OCI-LY1 (cell line): Measurements from ENCODE around the gene LRRC37B.
"Not testable (repeated sequence)": the region's sequence is repeated elsewhere in the genome, so short reads cannot be mapped to it uniquely, and the experiment has no call there.

Experiments used
- EZH2 ChIP-seq: fragments of 200-600 bp; sonication (generic), shearing (Covaris generic); IDR thresholded peaks from 2 replicates; pipeline ENCODE4 v1.8.0; 2017; ENCODE audit warnings: borderline replicate concordance, mixed run types, mild to moderate bottlenecking, antibody characterized with exemption, low read length, moderate library complexity, mixed read lengths
- TF ChIP-seq, protein P1 (sequence below): fragments of 200-600 bp; sonication (generic), shearing (Covaris generic); IDR thresholded peaks from 2 replicates; pipeline ENCODE4 v1.5.1; 2017; ENCODE audit warnings: mild to moderate bottlenecking, antibody characterized with exemption, low read length, moderate library complexity, mixed read lengths

DNA sequence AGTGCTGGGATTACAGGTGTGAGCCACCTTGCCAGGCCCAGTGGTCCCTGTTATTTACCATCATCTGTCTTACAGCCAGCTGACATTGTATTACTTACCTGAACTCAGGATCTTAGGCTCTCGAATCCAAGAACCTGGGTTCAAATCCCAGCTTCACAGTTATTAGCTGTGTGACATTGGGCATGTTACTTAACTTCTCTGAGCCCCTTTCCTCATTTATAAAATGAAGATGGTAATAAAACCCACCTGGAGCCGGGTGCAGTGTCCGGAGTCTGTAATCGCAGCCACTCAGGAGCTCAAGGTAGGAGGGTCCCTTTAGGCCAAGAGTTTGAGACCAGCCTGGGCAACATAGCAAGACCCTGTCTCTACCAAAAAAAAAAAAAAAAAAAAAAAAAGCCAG is 79.7 kb downstream of the LRRC37B start:
- TF ChIP-seq, protein P1, sequence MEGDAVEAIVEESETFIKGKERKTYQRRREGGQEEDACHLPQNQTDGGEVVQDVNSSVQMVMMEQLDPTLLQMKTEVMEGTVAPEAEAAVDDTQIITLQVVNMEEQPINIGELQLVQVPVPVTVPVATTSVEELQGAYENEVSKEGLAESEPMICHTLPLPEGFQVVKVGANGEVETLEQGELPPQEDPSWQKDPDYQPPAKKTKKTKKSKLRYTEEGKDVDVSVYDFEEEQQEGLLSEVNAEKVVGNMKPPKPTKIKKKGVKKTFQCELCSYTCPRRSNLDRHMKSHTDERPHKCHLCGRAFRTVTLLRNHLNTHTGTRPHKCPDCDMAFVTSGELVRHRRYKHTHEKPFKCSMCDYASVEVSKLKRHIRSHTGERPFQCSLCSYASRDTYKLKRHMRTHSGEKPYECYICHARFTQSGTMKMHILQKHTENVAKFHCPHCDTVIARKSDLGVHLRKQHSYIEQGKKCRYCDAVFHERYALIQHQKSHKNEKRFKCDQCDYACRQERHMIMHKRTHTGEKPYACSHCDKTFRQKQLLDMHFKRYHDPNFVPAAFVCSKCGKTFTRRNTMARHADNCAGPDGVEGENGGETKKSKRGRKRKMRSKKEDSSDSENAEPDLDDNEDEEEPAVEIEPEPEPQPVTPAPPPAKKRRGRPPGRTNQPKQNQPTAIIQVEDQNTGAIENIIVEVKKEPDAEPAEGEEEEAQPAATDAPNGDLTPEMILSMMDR, result not testable (repeated sequence)
- not testable (repeated sequence) for TF ChIP-seq EZH2
